ENCODE data around the gene EPS8. TPM values are rescaled to one million over a fixed set of nuclear protein-coding genes. Genes with fewer than 3 reads are reported as not detected.

Gene EPS8
- total and polyA plus RNA-seq, 2 donors (not counting 1 experiment from before 2014, with no cell fraction given) = 0.76 to 0.96 TPM

GRCh38 chr12:15769586-15769985 lies 19.6 kb downstream of the EPS8 start:
- Histone ChIP-seq H3K27ac (ENCODE audit: low read length in 2 of 2) (no peak overlapping the region), H3K36me3 (replicated peaks in 1 of 2; ENCODE audit: control extremely low read depth in 1 of 2, control insufficient read depth in 1 of 2, extremely low read depth in 1 of 2, insufficient read depth in 2 of 2, low read length in 1 of 2) (no peaks in the 10 kb centered on the region), H3K9ac (ENCODE audit: low read length) (no peak overlapping the region), H3K4me3 (ENCODE audit: control extremely low read depth in 1 of 5, extremely low read depth in 1 of 5, insufficient read depth in 1 of 5, low read depth in 2 of 5, low read length in 4 of 5) (no peak overlapping the region), H3K4me2 (replicated peaks; ENCODE audit: low read depth, low read length, poor library complexity, severe bottlenecking) (no peak overlapping the region), H4K20me1 (ENCODE audit: control insufficient read depth, insufficient read depth, low read length, poor library complexity, severe bottlenecking) (no peaks in the 10 kb centered on the region), H3K79me2 (ENCODE audit: control insufficient read depth, insufficient read depth, low read length) (no peaks in the 10 kb centered on the region), H3K27me3 (replicated peaks in 1 of 4; ENCODE audit: control extremely low read depth in 1 of 4, control insufficient read depth in 3 of 4, insufficient read depth in 4 of 4, low read length in 3 of 4) (no peaks in the 10 kb centered on the region), H3K9me3 (ENCODE audit: control extremely low read depth in 1 of 3, control insufficient read depth in 2 of 3, insufficient read depth in 1 of 3, low read length in 2 of 3) (no peaks in the 10 kb centered on the region), H2AFZ (ENCODE audit: insufficient read depth, low read depth, low read length, poor library complexity, severe bottlenecking) (no peak overlapping the region), H3K4me1 (ENCODE audit: control insufficient read depth in 2 of 2, insufficient read depth in 2 of 2, low read length in 2 of 2) (no peaks in the 10 kb centered on the region)
- H3K27me3 Mint-ChIP-seq = peaks cover 3% of the 10 kb centered on the region
- ChIA-PET POLR2A (no interaction called here), CTCF (interaction anchor here (0.8 kb wide), 1 partner anchor 79 kb away, joined by 4 read pairs; no protein-coding TSS in a partner anchor)
- no peaks in the 10 kb centered on the region for H3K9me3 Mint-ChIP-seq (ENCODE audit: insufficient read depth)
- WGBS (ENCODE audit: insufficient coverage) = no CpG with 5 or more reads among the region's 3 CpGs
- H3K27ac Mint-ChIP-seq = no peak overlapping the region
- intact Hi-C loops (cut with micrococcal nuclease) = no loop called here
- no peak for ATAC-seq (ENCODE audit: low read depth)
- H3K4me1 Mint-ChIP-seq = no peaks in the 10 kb centered on the region
- no peak overlapping the region for H3K4me3 Mint-ChIP-seq
- TF ChIP-seq EZH2 (IDR thresholded peaks at IDR 0.05; ENCODE audit: borderline replicate concordance, insufficient read depth, low read depth, low read length, poor library complexity, severe bottlenecking) (no peak), CTCF (IDR thresholded peaks at IDR 0.05) (no peak)
- no peak for DNase-seq

DNA sequence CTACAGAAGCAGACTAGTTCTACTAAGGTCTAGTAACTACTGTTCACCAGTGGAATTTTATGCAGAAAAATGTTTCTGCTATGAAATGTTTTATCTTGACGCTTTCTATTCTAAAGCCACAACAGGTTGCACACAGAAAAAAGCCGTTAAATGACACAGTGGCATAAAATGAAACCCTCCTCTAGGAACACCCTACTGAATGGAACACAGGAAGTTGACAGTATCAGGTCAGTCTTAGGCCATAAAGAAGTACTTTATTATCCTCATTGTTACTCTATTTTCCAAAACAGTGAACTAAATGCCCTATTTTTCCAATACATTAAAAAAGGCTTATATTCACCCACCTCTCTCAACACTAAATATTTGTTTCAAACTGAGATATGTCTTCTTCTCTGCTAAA lies 21.9 kb downstream of the EPS8 start:
- POLR2A ChIA-PET = no interaction called here
- no peak overlapping the region for H3K4me3 Mint-ChIP-seq
- no peaks in the 10 kb centered on the region for H3K9me3 Mint-ChIP-seq (ENCODE audit: insufficient read depth)
- H3K4me1 Mint-ChIP-seq = no peaks in the 10 kb centered on the region
- no peaks in the 10 kb centered on the region for H3K79me2 ChIP-seq (ENCODE audit: control insufficient read depth, insufficient read depth, low read length)
- CTCF ChIA-PET = no interaction called here
- no peaks in the 10 kb centered on the region for H3K27me3 ChIP-seq (replicated peaks in 1 of 4; ENCODE audit: control extremely low read depth in 1 of 4, control insufficient read depth in 3 of 4, insufficient read depth in 4 of 4, low read length in 3 of 4)
- H3K4me3 ChIP-seq (ENCODE audit: control extremely low read depth in 1 of 5, extremely low read depth in 1 of 5, insufficient read depth in 1 of 5, low read depth in 2 of 5, low read length in 4 of 5) = no peak overlapping the region
- H3K4me1 ChIP-seq (ENCODE audit: control insufficient read depth in 2 of 2, insufficient read depth in 2 of 2, low read length in 2 of 2) = no peaks in the 10 kb centered on the region
- no peaks in the 10 kb centered on the region for H3K27me3 Mint-ChIP-seq
- ATAC-seq (ENCODE audit: low read depth) = no peak
- H2AFZ ChIP-seq (ENCODE audit: insufficient read depth, low read depth, low read length, poor library complexity, severe bottlenecking) = no peak overlapping the region
- H4K20me1 ChIP-seq (ENCODE audit: control insufficient read depth, insufficient read depth, low read length, poor library complexity, severe bottlenecking) = no peaks in the 10 kb centered on the region
- H3K9me3 ChIP-seq (ENCODE audit: control extremely low read depth in 1 of 3, control insufficient read depth in 2 of 3, insufficient read depth in 1 of 3, low read length in 2 of 3) = no peaks in the 10 kb centered on the region
- TF ChIP-seq EZH2 (IDR thresholded peaks at IDR 0.05; ENCODE audit: borderline replicate concordance, insufficient read depth, low read depth, low read length, poor library complexity, severe bottlenecking) = no peak
- no peak for TF ChIP-seq CTCF (IDR thresholded peaks at IDR 0.05)
- no peak overlapping the region for H3K4me2 ChIP-seq (replicated peaks; ENCODE audit: low read depth, low read length, poor library complexity, severe bottlenecking)
- no peak overlapping the region for H3K27ac Mint-ChIP-seq
- no peak for DNase-seq
- intact Hi-C loops (cut with micrococcal nuclease) = no loop called here
- H3K27ac ChIP-seq (ENCODE audit: low read length in 2 of 2) = no peak overlapping the region
- H3K9ac ChIP-seq (ENCODE audit: low read length) = no peak overlapping the region
- WGBS (ENCODE audit: insufficient coverage) = 100% methylated on average over 2 of the region's 2 CpGs
- H3K36me3 ChIP-seq (replicated peaks in 1 of 2; ENCODE audit: control extremely low read depth in 1 of 2, control insufficient read depth in 1 of 2, extremely low read depth in 1 of 2, insufficient read depth in 2 of 2, low read length in 1 of 2) = no peaks in the 10 kb centered on the region
